NOMO-1 treated with dmso at 0.1 percent for 144 hours (cell line): ENCODE data around the gene SELENOW.

Experiments used
- DNase-seq: peaks from one replicate; lab custom pipeline; 2025; ENCODE audit not compliant: unreplicated experiment; lab: John Stamatoyannopoulos, UW

SELENOW gene

GRCh38 chr19:47819858-47820257 lies 41.4 kb downstream of the SELENOW start:
- DNase-seq = no peak

DNA sequence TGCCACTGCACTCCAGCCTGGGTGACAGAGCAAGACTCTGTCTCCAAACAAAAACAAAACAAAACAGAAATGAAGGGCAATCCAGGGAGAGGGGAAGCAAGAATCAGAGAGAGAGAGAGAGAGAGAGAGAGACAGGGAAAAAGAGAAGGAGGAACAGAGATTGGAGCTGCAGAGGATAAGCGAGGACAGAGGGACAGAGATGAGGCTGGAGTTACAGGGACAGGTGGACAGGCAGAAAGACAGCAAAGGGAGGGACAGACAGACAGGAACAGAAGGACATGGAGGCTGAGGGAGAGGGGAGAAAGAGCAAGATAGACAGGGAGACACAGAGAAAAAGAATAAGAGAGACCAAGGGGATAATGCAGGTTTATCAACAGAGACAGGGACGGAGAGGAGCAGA lies 41.9 kb downstream of the SELENOW start:
- no peak for DNase-seq

GRCh38 chr19:47821460-47822020 lies 43.0 kb downstream of the SELENOW start, which contains the start of gene CRX:
CRX (plus strand) TSS chr19:47821937; CDS start chr19:47834444, 12,507 bp downstream.
- DNase-seq = no peak

DNA sequence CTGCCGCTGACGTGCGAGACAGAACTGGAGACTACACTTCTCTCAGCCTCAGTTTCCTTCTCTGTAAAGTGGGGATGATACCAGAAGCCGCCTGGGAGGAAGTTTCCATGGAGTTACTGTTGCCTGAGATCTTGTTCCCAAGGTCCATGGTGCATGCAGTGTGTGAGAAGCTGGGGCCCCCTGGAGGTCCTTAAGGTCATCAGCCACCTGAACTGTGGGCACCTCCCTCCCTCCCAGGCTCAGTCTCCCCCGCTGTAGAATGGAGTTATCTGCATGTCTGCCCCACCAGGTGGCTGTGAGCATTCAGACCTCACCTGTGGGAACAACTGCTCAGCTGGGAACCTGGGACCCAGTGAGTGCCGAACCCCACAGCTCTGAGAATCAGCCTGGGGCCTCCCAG lies 45.9 kb downstream of the SELENOW start:
- DNase-seq = no peak

- no peak for DNase-seq
Observed at GRCh38 chr19:47826800-47827199, 48.3 kb downstream of the SELENOW start.

DNA sequence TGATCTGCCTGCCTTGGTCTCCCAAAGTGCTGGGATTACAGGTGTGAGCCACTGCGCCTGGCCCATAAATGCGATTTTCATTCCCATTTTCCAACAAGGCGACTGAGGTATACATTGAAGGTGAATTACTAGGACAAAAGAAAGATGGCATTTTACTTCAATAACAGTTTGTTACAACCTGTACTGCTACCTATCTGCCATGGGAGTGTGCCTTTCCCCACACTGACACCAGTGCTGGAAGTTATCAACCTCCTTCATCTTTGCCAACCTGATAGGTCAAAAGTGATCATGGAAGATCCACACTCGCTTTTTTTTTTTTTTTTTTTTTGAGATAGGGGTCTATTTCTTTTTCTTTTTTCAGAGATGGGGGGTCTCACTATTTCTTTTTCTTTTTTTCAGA lies 54.2 kb downstream of the SELENOW start:
- DNase-seq = no peak
